ENCODE measurements around the gene CA10.
A peak's percentile ranks its signal among the peaks of the same experiment; 100 is the strongest.

Gene CA10

GRCh38 chr17:51813140-51813783 is 345.3 kb downstream of the CA10 start:
- DNase-seq = no peak

DNA sequence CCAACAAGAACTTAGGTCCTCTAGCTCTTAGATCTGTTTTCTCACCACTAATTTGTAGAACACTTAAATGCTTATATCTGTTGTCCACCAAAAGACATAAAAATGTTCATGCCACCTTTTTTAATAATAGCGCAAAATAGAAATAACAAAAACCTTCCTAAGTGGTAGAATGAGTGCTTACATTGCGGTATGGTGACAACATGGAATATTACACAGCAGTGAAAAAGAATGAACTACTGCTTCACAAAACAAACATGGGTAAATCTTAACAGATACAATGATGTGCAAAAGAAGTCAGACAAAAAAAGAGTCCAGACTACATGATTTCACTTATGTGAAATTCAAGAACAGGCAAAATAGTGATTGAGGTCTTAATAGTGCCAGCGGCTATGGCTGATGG is 351.1 kb downstream of the CA10 start:
- no peak for DNase-seq

DNA sequence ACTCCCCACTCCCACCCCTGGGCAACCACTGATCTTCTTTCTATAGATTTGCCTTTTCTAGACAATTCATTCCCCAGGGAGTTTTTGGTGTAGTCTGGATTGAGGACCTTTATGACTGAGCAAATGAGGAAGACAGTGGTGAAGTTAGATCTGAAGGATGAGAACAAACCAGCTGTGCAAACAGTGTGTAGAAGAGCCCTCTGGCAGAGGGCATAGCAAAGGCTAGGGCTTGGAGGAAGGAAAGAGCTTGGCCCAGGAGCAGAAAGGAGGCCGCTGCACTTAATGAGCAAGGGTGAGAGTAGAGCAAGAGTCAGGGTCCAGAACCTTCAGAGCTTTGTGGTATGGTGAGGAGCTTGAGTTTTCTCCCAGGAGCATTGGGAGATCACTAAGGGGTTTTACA is 352.7 kb downstream of the CA10 start:
- no peak for DNase-seq

DNA sequence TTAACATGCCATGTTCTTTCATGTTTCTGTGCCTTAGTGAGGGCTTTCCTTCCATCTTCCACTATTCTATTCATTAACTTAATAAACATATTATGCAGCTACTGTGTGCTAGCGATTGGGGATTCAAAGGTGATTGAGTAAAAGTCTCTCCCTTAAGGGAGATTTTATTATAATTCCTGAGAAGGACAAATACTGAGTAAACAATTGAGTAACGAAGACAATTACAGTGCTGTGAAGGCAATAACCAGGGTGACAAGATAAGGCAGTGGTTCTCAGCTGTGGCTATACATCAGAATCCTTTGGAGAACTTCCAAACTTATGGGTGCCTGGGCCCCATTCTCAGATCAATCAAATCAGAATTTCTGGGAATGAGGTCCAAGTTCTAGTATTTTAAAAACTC is 353.3 kb downstream of the CA10 start:
- no peak for DNase-seq

GRCh38 chr17:51803161-51803560 is 355.4 kb downstream of the CA10 start:
- no peak for DNase-seq

DNA sequence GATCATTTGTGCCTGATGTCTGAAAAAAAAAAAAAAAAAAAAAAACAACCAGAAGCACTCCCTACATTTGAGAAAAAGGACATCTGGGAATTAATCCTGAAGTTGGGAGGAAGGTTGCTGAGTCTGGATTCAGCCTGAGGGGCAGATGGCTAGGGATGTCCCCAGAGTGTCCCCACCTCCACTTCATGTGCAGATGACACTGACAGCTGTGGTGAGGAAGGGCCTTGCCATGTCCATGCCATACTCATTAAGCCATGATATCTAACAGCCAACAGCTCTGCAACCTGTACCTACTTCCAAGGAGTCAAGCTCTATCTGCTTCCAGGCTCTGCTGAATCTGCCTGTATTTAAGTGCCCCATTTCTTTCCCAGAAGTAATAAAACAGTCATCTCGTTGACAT is 356.0 kb downstream of the CA10 start:
- DNase-seq = no peak

DNA sequence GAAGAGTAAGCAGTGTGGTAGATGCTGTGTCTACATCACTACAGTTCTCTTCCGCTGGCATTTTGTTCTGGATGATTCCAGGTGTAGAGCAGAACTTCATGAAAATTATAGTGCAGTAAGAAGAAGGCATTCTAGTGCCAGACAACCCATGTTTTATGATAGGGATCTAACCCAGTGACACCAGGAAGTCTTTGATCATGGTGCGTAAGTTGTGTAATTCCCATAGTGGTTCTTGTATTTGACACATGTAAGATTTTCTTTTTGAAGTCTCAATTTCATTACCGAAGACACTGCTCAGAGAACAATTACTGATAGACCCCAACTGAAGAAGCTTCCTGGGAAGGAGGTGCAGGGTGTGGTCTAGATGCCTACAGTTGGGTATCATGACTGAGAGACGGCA is 356.9 kb downstream of the CA10 start:
- no peak for DNase-seq

DNA sequence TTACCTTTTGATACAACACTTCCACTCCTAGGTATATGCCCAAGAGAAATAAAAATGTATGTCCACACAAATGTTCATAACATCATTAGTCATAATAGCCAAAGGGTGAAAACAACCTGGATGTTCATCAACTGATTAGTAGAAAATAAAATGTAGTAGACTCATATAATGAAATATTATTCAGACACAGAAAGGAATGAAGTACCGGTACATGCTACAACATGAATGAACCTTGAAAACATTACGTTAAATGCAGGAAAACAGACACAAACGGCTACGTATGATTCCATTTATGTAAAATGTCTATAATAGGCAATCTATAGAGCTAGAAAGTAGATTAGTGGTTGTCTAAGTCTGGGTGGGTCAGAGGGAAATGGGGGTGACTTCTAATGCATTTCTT is 358.5 kb downstream of the CA10 start:
- no peak for DNase-seq

DNA sequence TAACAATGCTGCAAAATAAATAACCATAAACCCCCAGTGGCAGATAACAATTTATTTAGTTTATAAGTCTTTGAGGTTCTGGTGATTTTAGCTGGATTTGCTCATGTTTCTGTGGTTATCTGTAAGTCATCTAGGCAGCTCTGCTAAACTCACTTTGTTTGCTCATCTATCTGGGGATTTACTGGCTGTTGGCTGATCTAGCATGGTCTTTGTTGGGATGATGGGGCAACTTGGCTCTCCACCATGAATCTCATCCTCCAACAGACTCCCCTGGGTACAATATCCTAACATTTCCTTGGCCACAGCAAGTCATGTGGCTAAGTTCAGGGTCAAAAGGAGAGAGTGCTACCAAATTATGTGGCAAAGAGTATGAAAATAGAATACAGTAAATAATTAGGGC is 359.3 kb downstream of the CA10 start:
- no peak for DNase-seq

GRCh38 chr17:51797150-51797549 is 361.4 kb downstream of the CA10 start:
- DNase-seq = no peak

- no peak for DNase-seq
Measured at GRCh38 chr17:51796026-51796425, 362.5 kb downstream of the CA10 start.

DNA sequence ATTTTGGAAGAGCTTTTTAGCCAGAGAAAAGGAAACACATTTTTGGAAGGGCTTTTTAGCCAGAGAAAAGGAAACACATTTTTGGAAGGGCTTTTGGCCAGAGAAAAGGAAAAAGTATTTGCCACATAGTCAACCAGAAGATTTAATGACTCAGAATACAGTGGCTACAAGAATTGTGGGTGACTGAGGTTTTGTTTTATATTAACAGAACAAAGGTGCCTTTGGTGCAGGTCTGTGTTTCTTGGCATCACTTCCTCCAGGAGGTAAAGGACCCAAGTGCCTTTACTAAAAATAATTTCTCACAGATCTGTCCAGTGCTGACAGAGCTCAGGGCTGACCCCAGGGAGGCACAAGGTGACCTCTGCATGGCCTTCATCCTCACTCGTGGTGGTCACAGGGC is 363.1 kb downstream of the CA10 start:
- DNase-seq = no peak

GRCh38 chr17:51794466-51794865 is 364.0 kb downstream of the CA10 start:
- no peak for DNase-seq

DNA sequence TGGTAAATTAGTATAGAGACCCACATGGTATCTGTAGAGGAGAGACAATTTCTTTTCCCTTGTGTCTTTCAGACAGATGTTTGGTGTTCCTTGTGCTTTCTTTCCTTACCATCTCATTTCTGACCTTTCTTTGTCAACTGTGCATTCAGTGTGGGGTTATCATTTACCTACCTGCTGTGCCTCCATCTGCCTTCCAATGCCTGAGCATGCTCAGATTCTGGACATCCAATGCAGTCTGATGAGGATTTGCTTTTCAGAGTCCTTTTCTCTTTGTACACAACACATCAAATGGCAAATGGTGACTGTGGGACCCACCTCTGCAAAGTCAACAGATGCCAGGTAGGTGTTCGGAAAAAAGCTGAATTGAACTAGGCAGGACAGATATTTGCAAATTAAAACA is 364.8 kb downstream of the CA10 start:
- no peak for DNase-seq

- no peak for DNase-seq
Measured at GRCh38 chr17:51778842-51779241, 379.7 kb downstream of the CA10 start.

DNA sequence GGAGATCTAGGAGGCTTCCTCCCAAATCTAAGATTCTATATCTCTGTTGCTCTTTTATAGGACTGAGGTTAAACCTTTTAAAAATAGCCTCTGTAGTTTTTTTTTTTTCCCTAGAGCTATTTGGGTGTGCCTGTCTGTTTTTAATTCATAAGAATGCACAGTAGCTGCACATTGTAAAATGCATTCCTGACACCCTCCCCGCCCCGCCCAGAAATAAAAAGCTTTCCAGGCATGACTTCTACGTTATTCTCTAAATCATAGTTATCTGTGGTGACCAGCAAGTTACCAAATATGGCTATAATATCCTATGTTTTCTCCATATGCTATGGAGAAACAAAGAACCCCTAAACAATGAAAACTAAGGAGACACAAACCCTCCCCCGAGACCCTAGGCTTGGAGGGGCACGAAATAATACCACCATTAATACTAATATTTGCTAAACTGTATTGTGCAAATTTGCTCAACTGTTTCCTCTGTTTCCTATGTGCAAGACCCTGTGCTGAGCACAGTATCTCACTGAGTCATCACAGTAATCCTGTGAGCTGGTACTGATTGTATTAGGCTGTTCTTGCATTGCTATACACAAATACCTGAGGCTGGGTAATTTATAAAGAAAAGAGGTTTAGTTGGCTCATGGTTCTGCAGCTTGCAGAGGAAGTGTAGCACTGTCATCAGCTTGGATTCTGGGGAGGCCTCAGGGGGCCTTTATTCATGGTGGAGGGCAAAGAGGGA is 388.3 kb downstream of the CA10 start:
- DNase-seq = no peak

DNA sequence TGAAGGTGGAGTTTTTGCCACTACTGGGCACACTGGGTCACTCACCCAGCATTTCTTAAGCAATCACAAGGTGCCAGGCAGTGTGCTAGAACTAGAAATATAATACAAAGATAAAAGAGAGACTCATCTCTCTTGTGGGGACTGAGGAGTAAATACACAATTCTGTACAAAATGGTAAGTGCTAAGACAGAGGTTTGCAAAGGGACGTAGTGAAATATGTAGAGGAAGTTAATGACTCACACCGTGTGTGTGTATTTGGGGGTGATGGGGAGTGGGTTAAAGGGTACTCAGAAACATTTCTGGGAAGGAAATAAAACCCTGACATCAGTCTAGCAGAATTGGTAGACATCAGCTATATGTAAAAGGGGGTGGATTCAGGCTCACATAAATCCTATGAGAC is 389.3 kb downstream of the CA10 start:
- DNase-seq = no peak

GRCh38 chr17:51768706-51769105 is 389.8 kb downstream of the CA10 start:
- no peak for DNase-seq

DNA sequence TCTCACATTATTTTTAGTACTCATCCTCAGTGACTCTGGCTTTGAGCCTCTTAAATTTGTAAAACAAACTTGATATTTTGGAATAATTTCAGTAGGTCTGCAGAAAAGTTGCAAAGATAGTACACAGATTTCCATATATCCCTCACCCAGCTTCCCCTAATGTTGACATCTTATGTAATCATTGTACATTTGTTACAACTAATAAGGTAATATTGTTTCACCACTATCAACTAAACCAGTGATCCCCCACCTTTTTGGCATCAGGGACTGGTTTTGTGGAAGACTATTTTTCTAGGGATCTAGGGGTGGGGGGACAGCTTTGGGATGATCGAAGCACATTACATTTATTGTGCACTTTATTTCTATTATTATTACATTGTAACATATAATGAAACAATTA is 391.2 kb downstream of the CA10 start:
- DNase-seq = no peak

- DNase-seq = no peak
Measured at GRCh38 chr17:51765282-51766135, 393.0 kb downstream of the CA10 start.

DNA sequence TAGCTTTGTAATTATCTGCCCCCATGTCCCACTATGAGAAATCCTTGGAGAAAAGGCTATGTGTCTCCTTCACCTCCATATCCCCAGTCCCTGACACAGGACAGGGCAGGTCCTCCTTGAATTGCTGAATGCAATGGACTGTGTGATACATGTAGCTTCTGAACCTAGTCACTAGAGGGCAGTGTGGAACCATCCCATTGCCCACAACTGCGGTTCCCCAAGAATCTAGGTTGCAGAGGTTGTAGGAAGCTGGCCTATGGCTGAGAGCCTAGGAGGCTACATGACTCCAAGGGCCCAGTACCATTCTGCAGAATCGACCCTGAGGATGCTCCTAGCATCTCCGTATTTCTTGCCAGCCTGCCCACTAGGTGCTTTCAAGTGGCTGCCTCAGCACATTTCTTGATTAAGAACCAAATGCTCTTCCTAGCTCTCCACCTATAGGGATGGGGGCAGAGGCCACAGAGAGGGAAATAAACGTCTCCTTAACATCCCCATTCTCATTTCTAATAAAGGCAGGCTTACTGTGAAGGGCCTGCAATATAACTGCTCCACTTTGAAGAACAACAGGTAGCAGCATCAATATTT is 394.0 kb downstream of the CA10 start:
- peak; percentile 19 for DNase-seq

DNA sequence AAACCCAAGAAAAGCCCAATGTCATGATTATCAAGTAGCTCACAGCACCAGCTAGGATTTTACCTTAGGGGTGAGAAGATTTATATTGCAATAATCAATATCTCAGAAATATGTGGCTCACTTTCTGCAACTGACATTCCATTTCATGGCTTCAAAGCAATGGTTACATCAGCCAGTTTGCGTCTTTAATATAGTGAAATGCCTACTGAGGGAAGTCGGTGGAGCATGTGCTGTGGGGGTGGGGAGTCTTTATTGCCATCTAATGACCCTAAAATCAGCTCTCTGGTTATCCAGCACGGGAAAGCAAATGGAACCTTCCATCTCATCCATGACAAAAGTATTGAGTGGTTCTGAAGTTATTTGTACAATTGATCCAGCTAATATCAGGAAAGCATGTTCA is 395.5 kb downstream of the CA10 start:
- DNase-seq = no peak

DNA sequence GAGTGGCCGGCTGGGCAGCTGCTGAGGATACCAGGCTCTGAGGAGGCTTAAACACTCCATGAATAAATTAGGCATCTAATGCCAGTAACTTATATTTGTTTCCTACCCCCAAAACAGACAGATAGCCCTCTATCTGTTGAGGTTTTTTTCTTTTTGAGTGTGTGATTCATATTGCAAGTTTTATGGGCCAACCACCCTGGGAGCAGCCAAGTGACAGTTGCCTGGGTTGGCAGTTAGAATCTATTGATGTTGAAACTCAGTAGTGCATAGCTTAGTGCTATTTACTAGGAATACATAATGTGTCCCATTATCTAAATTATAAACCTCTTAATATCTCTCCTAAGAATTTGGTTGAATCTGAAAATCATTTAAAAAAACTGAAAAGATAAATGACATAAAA is 397.4 kb downstream of the CA10 start:
- no peak for DNase-seq

GRCh38 chr17:51759260-51759659 is 399.3 kb downstream of the CA10 start:
- no peak for DNase-seq
